Gastroesophageal sphincter (tissue), 4 donors: ENCODE results near the gene SCAMP3. TPM values are rescaled to one million over a fixed set of nuclear protein-coding genes. Genes with fewer than 3 reads are reported as not detected.
A peak's percentile ranks its signal among the peaks of the same experiment; 100 is the strongest.

Source experiments
- ATAC-seq: fragments of 150-250 bp; one replicate; pipeline ENCODE4 v1.9.1; 2016; ENCODE audit warnings: mild to moderate bottlenecking, moderate library complexity
- H3K27ac ChIP-seq, 4 donors: fragments of 200-600 bp; sonication (generic) in 3 of 4; 1 replicate in 3 of 4; 2 replicates in 1 of 4; pipeline ENCODE4 v1.5.1; 2016 to 2019
- H3K27me3 ChIP-seq: fragments of 200-600 bp; sonication (generic); one replicate; pipeline ENCODE4 v1.5.1; 2019
- H3K36me3 ChIP-seq, 2 donors: fragments of 200-600 bp; sonication (generic); one replicate each; pipeline ENCODE4 v1.5.1; 2019; ENCODE audit warnings: control low read depth in 1 of 2
- H3K4me1 ChIP-seq, 3 donors: fragments of 200-600 bp; sonication (generic); 1 replicate in 2 of 3; 2 replicates in 1 of 3; pipeline ENCODE4 v1.5.1; 2016 to 2019; ENCODE audit warnings: control low read depth in 2 of 3
- H3K4me3 ChIP-seq, 2 donors: fragments of 200-600 bp; sonication (generic); one replicate each; pipeline ENCODE4 v1.5.1; 2019; ENCODE audit warnings: mild to moderate bottlenecking in 1 of 2, moderate library complexity in 1 of 2
- H3K9me3 ChIP-seq, 3 donors: fragments of 200-600 bp; sonication (generic); one replicate each; pipeline ENCODE4 v1.5.1; 2017 to 2019; ENCODE audit warnings: control low read depth in 2 of 3
- EP300 ChIP-seq: sonication (generic); formaldehyde crosslinking; IDR thresholded peaks from one replicate; pipeline ENCODE4 v1.6.1; 2017; ENCODE audit warnings: antibody characterized with exemption, mild to moderate bottlenecking
- POLR2A ChIP-seq, 2 donors: fragments of 450-650 bp; IDR thresholded peaks; one replicate each; pipeline ENCODE4 v1.6.1; 2017; ENCODE audit warnings: antibody characterized with exemption in 2 of 2, mild to moderate bottlenecking in 2 of 2, moderate library complexity in 1 of 2
- POLR2AphosphoS5 ChIP-seq: sonication (generic); formaldehyde crosslinking; IDR thresholded peaks from one replicate; pipeline ENCODE4 v1.6.1; 2017; ENCODE audit warnings: antibody characterized with exemption
- WGBS, 2 donors: methylation state at CpG; one replicate each; pipeline ENCODE4 v1.1.5; 2018; ENCODE audit warnings: low coverage in 1 of 2; 5-methylcytosine and 5-hydroxymethylcytosine counted together
- total RNA-seq, 4 donors: library from RNA; depleted of rRNA; stranded (reverse); fragments of >200 nt; gene quantifications; one replicate each; pipeline ENCODE4 v1.1.0, GENCODE V29; 2016
- TF ChIP-seq, protein P1 (sequence below), 4 experiments: fragments of 200-600 bp in 2 of 4; fragments of 450-650 bp in 2 of 4; sonication (generic) in 1 of 4; IDR thresholded peaks; one replicate each; pipeline ENCODE4 v1.5.1; 2017 to 2019; ENCODE audit warnings: antibody characterized with exemption in 4 of 4, mild to moderate bottlenecking in 2 of 4, moderate library complexity in 2 of 4

The SCAMP3 gene
- total RNA-seq, 4 donors from 2014 or later, result 28.1 to 44.4 (median 36.8) TPM

DNA sequence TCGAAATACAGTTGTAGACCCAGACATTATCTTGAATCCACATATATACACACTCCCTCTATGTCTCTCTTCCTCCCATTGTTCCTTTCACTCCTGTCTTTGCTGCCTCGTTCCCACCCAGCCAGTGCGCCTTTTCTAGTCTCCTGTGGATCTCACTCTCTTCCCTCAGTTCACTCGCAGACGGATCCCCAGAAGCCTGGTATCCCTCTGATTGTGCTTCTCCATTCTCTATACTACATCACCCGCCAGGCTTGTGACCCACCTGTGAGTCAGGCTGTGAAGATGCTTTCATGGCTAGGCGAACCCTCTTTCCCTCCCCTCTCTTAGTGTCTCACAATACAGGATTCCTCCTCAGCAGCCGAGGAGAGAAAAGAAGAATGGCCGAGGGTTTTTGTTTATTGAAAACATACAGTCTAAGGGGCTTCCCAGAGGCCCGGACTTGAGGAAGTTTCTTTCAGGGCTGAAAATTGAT lies 16.6 kb upstream of the SCAMP3 start:
- H3K9me3 ChIP-seq, result no peaks in the 10 kb centered on the region
- WGBS, 2 donors, result 45 to 49% methylated on average over 6 to 9 of the region's 10 CpGs
- H3K4me3 ChIP-seq, result peak overlapping the region in 1 of 2 donors; percentile 78
- ATAC-seq, result no peak
- no peaks in the 10 kb centered on the region for H3K27me3 ChIP-seq
- no peak for TF ChIP-seq POLR2AphosphoS5
- TF ChIP-seq POLR2A (IDR thresholded peaks at IDR 0.05), result no peak
- no peak for TF ChIP-seq EP300
- TF ChIP-seq, protein P1, sequence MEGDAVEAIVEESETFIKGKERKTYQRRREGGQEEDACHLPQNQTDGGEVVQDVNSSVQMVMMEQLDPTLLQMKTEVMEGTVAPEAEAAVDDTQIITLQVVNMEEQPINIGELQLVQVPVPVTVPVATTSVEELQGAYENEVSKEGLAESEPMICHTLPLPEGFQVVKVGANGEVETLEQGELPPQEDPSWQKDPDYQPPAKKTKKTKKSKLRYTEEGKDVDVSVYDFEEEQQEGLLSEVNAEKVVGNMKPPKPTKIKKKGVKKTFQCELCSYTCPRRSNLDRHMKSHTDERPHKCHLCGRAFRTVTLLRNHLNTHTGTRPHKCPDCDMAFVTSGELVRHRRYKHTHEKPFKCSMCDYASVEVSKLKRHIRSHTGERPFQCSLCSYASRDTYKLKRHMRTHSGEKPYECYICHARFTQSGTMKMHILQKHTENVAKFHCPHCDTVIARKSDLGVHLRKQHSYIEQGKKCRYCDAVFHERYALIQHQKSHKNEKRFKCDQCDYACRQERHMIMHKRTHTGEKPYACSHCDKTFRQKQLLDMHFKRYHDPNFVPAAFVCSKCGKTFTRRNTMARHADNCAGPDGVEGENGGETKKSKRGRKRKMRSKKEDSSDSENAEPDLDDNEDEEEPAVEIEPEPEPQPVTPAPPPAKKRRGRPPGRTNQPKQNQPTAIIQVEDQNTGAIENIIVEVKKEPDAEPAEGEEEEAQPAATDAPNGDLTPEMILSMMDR (IDR thresholded peaks at IDR 0.05), result no peak
- H3K27ac ChIP-seq, result no peak overlapping the region
- peaks cover 0 to 29% (median 17%) of the 10 kb centered on the region in 3 donors for H3K4me1 ChIP-seq
- peaks cover 0 to 6% of the 10 kb centered on the region in 2 donors for H3K36me3 ChIP-seq

DNA sequence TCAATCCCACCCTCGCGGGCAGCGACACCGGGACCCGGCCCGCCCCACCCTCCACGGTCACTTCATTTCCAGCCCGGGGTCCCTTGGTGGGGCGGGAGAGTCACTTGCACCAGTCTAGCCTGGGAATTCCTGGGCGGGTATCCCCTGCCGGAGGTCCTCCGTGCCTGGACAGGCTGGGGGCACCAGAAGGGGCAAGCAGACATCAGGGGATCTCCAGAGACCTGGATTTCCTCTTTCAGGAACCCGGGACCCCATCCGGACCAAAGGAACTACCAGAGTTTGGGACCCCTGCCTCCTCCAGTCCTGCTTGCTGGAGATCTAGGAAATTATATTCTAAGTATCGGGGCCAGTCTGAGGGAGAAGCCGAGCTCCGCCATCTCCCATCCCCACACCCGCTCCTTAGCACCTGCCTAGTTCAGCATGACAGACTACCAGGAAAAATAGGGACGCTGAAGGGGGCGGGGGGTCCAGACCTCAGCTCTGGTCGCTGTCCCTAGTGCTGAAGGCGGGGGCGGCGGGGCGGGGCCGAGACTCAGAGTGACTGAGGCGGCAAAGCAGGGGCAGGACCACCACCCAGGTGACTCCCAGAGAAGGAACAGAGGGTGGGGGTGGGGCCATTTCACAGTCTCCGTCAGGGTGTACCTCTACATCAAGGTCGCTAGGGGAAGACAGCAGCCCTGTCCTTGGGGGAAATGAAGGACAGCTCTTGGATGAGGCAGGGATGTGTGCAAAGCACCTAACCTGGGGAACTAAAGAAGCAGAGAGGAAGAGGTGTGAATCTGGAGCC lies 15.9 kb upstream of the SCAMP3 start:
- H3K9me3 ChIP-seq, result no peaks in the 10 kb centered on the region
- peaks cover 0 to 31% (median 18%) of the 10 kb centered on the region in 3 donors for H3K4me1 ChIP-seq
- no peak for TF ChIP-seq POLR2AphosphoS5
- TF ChIP-seq, protein P1 (IDR thresholded peaks at IDR 0.05), result peak in 2 of 4 experiments; percentile 15 to 26
- 0 to 4% methylated on average over 4 to 6 of the region's 29 CpGs for WGBS, 2 donors
- no peaks in the 10 kb centered on the region for H3K27me3 ChIP-seq
- peak; percentile 1 for ATAC-seq
- H3K27ac ChIP-seq, result peak overlapping the region in 3 of 4 donors; percentile 80 to 83 (median 81)
- H3K36me3 ChIP-seq, result peaks cover 0 to 6% of the 10 kb centered on the region in 2 donors
- peak overlapping the region; percentile 55 to 78 for H3K4me3 ChIP-seq

DNA sequence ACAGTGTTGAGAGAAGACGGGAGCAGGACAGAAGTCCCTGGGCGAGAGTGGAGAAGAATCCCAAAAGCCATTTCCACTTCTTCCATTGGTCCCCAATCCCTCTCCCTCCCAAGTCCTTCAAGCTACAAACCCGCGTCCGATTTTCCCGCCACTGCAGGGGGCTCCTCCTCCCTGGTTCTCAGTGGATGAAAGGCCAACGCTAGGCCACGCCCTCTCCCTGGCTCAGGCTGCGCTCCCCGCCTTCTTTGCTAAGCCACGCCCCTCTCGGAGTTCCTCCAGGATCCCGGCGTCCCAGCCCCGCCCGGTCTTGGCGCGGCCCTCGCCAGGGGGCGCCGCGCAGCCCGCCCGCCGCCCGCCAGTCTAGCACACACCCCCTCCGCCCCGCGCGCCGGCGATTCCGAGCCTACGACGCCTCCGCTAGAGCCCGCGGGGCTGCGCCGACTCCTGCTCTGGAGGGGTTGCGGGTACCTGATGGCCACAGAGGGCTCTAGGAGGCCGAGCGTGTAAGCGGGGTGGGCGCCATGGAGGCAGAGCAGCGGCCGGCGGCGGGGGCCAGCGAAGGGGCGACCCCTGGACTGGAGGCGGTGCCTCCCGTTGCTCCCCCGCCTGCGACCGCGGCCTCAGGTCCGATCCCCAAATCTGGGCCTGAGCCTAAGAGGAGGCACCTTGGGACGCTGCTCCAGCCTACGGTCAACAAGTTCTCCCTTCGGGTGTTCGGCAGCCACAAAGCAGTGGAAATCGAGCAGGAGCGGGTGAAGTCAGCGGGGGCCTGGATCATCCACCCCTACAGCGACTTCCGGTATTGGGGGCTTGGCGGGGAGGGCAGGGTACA lies 15.1 kb upstream of the SCAMP3 start, which contains the start of gene HCN3:
Gene HCN3 (plus strand): TSS at position 394 of the 832 bp plus-strand sequence. CDS start 128 bp downstream, at position 522.
- TF ChIP-seq POLR2AphosphoS5 (peak; percentile 31), EP300 (no peak), POLR2A (IDR thresholded peaks at IDR 0.05) (no peak)
- TF ChIP-seq, protein P1 (IDR thresholded peaks at IDR 0.05), result peak in 3 of 4 experiments; percentile 54 to 87 (median 72)
- Histone ChIP-seq H3K9me3 (no peaks in the 10 kb centered on the region), H3K4me3 (peak within 1 kb of the TSS; percentile 55 to 78), H3K4me1 (peaks cover 0 to 37% (median 20%) of the 10 kb centered on the region in 3 donors), H3K27ac (peak within 1 kb of the TSS; percentile 10 to 83 (median 80)), H3K27me3 (no peaks in the 10 kb centered on the region), H3K36me3 (no peaks in the 10 kb centered on the region)
- WGBS, 2 donors, result 0% methylated on average over 9 to 18 of the region's 68 CpGs
- ATAC-seq, result peak; percentile 90

DNA sequence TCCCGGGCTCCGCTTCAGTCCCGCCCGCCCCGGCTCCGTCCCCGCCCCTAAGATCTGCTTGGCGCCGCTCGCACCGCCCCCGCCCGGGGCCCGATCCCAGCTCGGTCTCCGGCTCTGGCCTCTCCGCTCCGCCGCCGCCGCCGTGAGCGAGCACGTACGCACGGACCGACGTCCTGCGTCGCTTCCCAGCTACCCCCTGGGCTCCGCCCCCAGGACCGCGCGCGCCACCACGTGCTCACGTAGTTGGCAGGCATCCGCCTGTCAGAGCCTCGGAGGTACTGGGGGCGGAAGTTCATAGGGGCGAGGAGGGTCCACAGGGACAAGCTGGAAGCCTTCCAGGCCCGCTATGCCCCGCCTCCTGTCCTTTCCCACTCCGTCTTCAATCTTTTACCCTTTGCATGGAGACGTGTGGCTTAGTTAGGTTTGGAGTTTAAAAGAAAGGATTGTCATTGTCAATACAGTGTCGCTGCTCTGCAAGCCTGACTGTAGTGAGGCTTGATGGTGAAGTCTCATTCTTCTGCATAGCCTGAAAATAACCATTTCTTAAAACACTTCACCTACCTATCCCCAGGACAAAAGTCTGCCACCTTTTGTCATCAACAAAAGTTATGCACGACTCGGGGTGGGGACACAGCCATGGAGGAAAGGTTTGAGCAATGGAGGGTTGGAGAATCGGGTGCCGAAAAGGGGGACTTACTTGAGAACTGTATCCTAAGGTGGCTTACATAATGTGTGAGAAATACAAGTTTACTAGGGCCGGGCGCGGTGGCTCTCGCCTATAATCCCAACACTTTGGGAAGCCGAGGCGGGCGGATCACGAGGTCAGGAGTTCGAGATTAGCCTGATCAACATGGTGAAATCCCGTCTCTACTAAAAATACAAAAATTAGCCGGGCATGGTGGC lies 11.4 kb upstream of the SCAMP3 start, which contains the start of gene CLK2:
Gene CLK2 (minus strand): TSS at position 162 of the 903 bp plus-strand sequence. CDS start 2,527 bp downstream, outside the sequence.
- Histone ChIP-seq H3K27ac (peak within 1 kb of the TSS; percentile 91 to 99 (median 95)), H3K27me3 (no peaks in the 10 kb centered on the region), H3K4me3 (peak within 1 kb of the TSS; percentile 91 to 94), H3K4me1 (peaks cover 0 to 65% (median 32%) of the 10 kb centered on the region in 3 donors), H3K36me3 (peaks cover 6 to 27% of the 10 kb centered on the region in 2 donors), H3K9me3 (no peaks in the 10 kb centered on the region)
- TF ChIP-seq EP300, result no peak
- TF ChIP-seq, protein P1 (IDR thresholded peaks at IDR 0.05), result peak in 1 of 4 experiments; percentile 13
- TF ChIP-seq POLR2A (IDR thresholded peaks at IDR 0.05), result peak; percentile 73 to 75
- TF ChIP-seq POLR2AphosphoS5, result peak; percentile 96
- WGBS, 2 donors, result 46 to 55% methylated on average over 3 to 15 of the region's 61 CpGs
- ATAC-seq, result peak; percentile 92
